K562 (cell line): ENCODE measurements around the gene NCAPG2. TPM values are rescaled to one million over a fixed set of nuclear protein-coding genes. Genes with fewer than 3 reads are reported as not detected.

Experiments
- CBFB ChIP-seq: sonication (generic); formaldehyde crosslinking; IDR thresholded peaks from 2 replicates; pipeline ENCODE4 v1.4.0; 2020; ENCODE audit warnings: mild to moderate bottlenecking, missing genetic modification reagents
- FOXK2 ChIP-seq, 2 experiments: fragments of 450-650 bp; IDR thresholded peaks in 1 of 2; conservative IDR thresholded peaks in 1 of 2; 2 replicates each; pipeline ENCODE4 v1.6.1; 2016; ENCODE audit warnings: low read depth in 2 of 2, mild to moderate bottlenecking in 1 of 2
- GABPB1 ChIP-seq: sonication (generic); formaldehyde crosslinking; IDR thresholded peaks from 2 replicates; pipeline ENCODE4 v1.8.0; 2022; ENCODE audit warnings: mild to moderate bottlenecking, missing genetic modification reagents
- GABPB2 ChIP-seq: fragments of 250-450 bp; sonication (Bioruptor Pico); conservative IDR thresholded peaks from 2 replicates; pipeline ENCODE4 v1.5.1; 2021; ENCODE audit warnings: mild to moderate bottlenecking
- GTF2E2 ChIP-seq: fragments of 200-800 bp; sonication (Bioruptor generic); IDR thresholded peaks from 2 replicates; pipeline ENCODE4 v1.6.1; 2016; ENCODE audit warnings: missing genetic modification characterization, missing compliant biosample characterization
- IRF2 ChIP-seq: sonication (generic); formaldehyde crosslinking; IDR thresholded peaks from 2 replicates; pipeline ENCODE4 v1.8.1; 2022; ENCODE audit warnings: mild to moderate bottlenecking, missing genetic modification reagents
- KAT8 ChIP-seq: fragments of 450-650 bp; IDR thresholded peaks from 2 replicates; pipeline ENCODE4 v1.6.1; 2016; ENCODE audit warnings: low read depth, mild to moderate bottlenecking
- NFE2L1 ChIP-seq: fragments of 450-650 bp; IDR thresholded peaks from 2 replicates; pipeline ENCODE4 v1.6.1; 2016; ENCODE audit warnings: missing genetic modification characterization, low read depth, mild to moderate bottlenecking, missing compliant biosample characterization, moderate library complexity, borderline replicate concordance
- PHTF2 ChIP-seq: fragments of 250-450 bp; sonication (Bioruptor Pico); IDR thresholded peaks from 2 replicates; pipeline ENCODE4 v1.5.0; 2021; ENCODE audit warnings: mild to moderate bottlenecking
- POLR2H ChIP-seq: IDR thresholded peaks from 2 replicates; pipeline ENCODE4 v1.6.1; 2016; ENCODE audit warnings: missing genetic modification characterization, low read depth, mild to moderate bottlenecking, control low read depth, missing compliant biosample characterization, moderate library complexity
- POLR3G ChIP-seq: IDR thresholded peaks from 2 replicates; pipeline ENCODE4 v1.6.1; 2011; ENCODE audit not compliant: insufficient read length, insufficient replicate concordance; ENCODE audit errors: extremely low read depth
- RBM14 ChIP-seq: fragments of 200-400 bp; formaldehyde crosslinking; IDR thresholded peaks from 2 replicates; pipeline ENCODE4 v1.6.1; 2018; ENCODE audit warnings: low read depth, mild to moderate bottlenecking, low read length, moderate library complexity, borderline replicate concordance; ENCODE audit not compliant: insufficient read depth
- RBM17 ChIP-seq: fragments of 200-400 bp; formaldehyde crosslinking; IDR thresholded peaks from 2 replicates; pipeline ENCODE4 v1.6.1; 2017; ENCODE audit warnings: low read depth, mild to moderate bottlenecking, low read length, borderline replicate concordance
- RBM25 ChIP-seq: fragments of 200-400 bp; formaldehyde crosslinking; IDR thresholded peaks from 2 replicates; pipeline ENCODE4 v1.6.1; 2018; ENCODE audit warnings: low read length, low read depth, moderate library complexity; ENCODE audit not compliant: severe bottlenecking
- SIN3B ChIP-seq: fragments of 450-650 bp; IDR thresholded peaks from 2 replicates; pipeline ENCODE4 v1.6.1; 2017; ENCODE audit warnings: low read depth, mild to moderate bottlenecking, moderate library complexity
- TFE3 ChIP-seq: fragments of 450-650 bp; formaldehyde crosslinking; IDR thresholded peaks from 2 replicates; pipeline ENCODE4 v1.4.0; 2020; ENCODE audit warnings: mild to moderate bottlenecking, mixed read lengths
- XRCC3 ChIP-seq: fragments of 450-650 bp; IDR thresholded peaks from 2 replicates; pipeline ENCODE4 v1.6.1; 2017; ENCODE audit warnings: mild to moderate bottlenecking, moderate library complexity
- ZBTB8A ChIP-seq: fragments of 450-650 bp; IDR thresholded peaks from 2 replicates; pipeline ENCODE4 v1.6.1; 2018; ENCODE audit warnings: mild to moderate bottlenecking, moderate library complexity; ENCODE audit not compliant: partially characterized antibody
- ZNF655 ChIP-seq: fragments of 250-450 bp; sonication (Bioruptor Pico); IDR thresholded peaks from 2 replicates; pipeline ENCODE4 v1.5.0; 2021
- ZNF764 ChIP-seq: fragments of 250-450 bp; sonication (Bioruptor Pico); IDR thresholded peaks from 2 replicates; pipeline ENCODE4 v1.4.0; 2020; ENCODE audit warnings: low read depth, mild to moderate bottlenecking, moderate library complexity
- polyA plus RNA-seq, 8 experiments: library from polyadenylated mRNA; depleted of rRNA in 4 of 8; stranded (reverse) in 5 of 8; unstranded in 3 of 8; fragments of >200 nt; fragmentation: Nextera tagmentation in 2 of 8; fragmentation: Illumina TruSeq in 1 of 8; extraction: Ambion mirVana in 2 of 8; extraction: Trizol in 1 of 8; gene quantifications; 2 replicates each; pipeline versions ENCODE4 v1.2.1 to v1.2.3, GENCODE V29; 2011 to 2014; ENCODE audit warnings: inconsistent platforms in 1 of 8, missing spikeins in 1 of 8
- total RNA-seq, 7 experiments: library from RNA; depleted of rRNA in 6 of 7; stranded (reverse); fragments of >200 nt in 6 of 7; fragmentation: Illumina TruSeq in 2 of 7; extraction: Trizol in 2 of 7; gene quantifications; 2 replicates each; pipeline versions ENCODE4 v1.2.1 to v1.2.3, GENCODE V29; 2011 to 2021; ENCODE audit warnings: low replicate concordance in 1 of 7
- TF ChIP-seq, protein P1 (sequence below): IDR thresholded peaks from 2 replicates; pipeline ENCODE4 v1.6.1; 2011; ENCODE audit warnings: borderline replicate concordance, low read depth, mild to moderate bottlenecking, moderate library complexity, low read length; ENCODE audit not compliant: insufficient read depth, poor library complexity, severe bottlenecking
- TF ChIP-seq, protein P2 (sequence below): fragments of 250-450 bp; sonication (Bioruptor Pico); IDR thresholded peaks from 2 replicates; pipeline ENCODE4 v1.8.0; 2021; ENCODE audit warnings: borderline replicate concordance, mild to moderate bottlenecking, moderate library complexity; ENCODE audit not compliant: poor library complexity, severe bottlenecking

NCAPG2 gene
- total and polyA plus RNA-seq, 9 of the 15 experiments (the other 6 are each of a cell fraction or from before 2014, with no cell fraction given), result 21.5 to 127 (median 86.1) TPM

DNA sequence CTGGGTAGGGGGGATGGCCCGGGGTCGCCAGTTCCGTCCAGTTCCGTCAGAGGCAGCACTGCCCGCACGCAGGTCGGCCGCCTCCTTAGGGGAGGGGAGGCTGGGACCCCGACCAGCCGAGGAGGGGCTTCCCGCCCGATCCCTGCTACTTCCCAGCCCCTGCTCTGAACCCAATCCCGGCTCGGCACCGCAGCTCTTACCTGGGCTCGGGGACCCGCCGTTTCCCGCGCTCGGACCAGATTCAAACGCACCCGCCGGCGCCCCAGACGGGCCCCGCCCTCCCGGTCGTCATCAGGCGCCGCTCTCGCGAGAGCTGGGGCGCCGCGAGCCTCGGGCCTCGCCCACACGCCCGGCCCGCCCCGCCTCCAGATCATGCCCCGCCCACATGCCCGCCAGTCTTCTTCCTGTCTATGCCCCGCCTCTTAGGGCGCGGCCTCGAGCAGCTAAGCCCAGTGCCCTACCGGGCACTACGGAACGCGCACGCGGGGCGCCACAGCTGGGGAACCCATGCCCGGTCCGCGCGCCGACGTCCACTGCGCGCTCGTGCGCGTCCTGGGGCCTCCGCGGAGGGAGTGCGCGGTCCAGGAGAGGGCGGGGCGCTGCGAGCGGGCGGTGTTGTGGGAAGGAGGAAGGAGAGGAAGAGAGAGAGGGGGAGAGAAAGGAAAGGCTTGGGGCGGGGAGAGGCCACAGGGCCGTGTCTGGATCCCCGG lies at the start of gene NCAPG2 (continued):
- TF ChIP-seq, protein P1, sequence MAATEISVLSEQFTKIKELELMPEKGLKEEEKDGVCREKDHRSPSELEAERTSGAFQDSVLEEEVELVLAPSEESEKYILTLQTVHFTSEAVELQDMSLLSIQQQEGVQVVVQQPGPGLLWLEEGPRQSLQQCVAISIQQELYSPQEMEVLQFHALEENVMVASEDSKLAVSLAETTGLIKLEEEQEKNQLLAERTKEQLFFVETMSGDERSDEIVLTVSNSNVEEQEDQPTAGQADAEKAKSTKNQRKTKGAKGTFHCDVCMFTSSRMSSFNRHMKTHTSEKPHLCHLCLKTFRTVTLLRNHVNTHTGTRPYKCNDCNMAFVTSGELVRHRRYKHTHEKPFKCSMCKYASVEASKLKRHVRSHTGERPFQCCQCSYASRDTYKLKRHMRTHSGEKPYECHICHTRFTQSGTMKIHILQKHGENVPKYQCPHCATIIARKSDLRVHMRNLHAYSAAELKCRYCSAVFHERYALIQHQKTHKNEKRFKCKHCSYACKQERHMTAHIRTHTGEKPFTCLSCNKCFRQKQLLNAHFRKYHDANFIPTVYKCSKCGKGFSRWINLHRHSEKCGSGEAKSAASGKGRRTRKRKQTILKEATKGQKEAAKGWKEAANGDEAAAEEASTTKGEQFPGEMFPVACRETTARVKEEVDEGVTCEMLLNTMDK, result no peak
- TF ChIP-seq ZNF764 (CRISPR knock-in tag), result no peak
- no peak for TF ChIP-seq ZBTB8A
- TF ChIP-seq IRF2 (CRISPR knock-in tag), result no peak
- no peak for TF ChIP-seq RBM17
- TF ChIP-seq NFE2L1 (tag), result no peak
- 0 out of 2 replicates have a peak, but pooled peaks have one; percentile 45 for TF ChIP-seq GTF2E2 (tag)
- no peak for TF ChIP-seq POLR3G
- no peak for TF ChIP-seq XRCC3
- peak; percentile 85 for TF ChIP-seq GABPB1 (CRISPR knock-in tag)
- TF ChIP-seq TFE3 (CRISPR knock-in tag), result no peak
- TF ChIP-seq POLR2H (tag), result peak; percentile 88
- no peak for TF ChIP-seq KAT8
- 0 out of 2 replicates have a peak, but pooled peaks have one; percentile 96 for TF ChIP-seq RBM14
- peak; percentile 100 for TF ChIP-seq RBM25
- TF ChIP-seq, protein P2, sequence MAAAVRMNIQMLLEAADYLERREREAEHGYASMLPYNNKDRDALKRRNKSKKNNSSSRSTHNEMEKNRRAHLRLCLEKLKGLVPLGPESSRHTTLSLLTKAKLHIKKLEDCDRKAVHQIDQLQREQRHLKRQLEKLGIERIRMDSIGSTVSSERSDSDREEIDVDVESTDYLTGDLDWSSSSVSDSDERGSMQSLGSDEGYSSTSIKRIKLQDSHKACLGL, result peak; percentile 10
- TF ChIP-seq ZNF655 (CRISPR knock-in tag), result no peak
- no peak for TF ChIP-seq CBFB (CRISPR knock-in tag)
- TF ChIP-seq PHTF2, result no peak
- peak; percentile 76 to 77 for TF ChIP-seq FOXK2 (conservative IDR thresholded peaks at IDR 0.05 in 1 of 2, IDR thresholded peaks at IDR 0.05 in 1 of 2; ENCODE audit: low read depth in 2 of 2)
- peak; percentile 81 for TF ChIP-seq SIN3B
- TF ChIP-seq GABPB2, result no peak
